Measurements from ENCODE around the gene RHBG.

DNA sequence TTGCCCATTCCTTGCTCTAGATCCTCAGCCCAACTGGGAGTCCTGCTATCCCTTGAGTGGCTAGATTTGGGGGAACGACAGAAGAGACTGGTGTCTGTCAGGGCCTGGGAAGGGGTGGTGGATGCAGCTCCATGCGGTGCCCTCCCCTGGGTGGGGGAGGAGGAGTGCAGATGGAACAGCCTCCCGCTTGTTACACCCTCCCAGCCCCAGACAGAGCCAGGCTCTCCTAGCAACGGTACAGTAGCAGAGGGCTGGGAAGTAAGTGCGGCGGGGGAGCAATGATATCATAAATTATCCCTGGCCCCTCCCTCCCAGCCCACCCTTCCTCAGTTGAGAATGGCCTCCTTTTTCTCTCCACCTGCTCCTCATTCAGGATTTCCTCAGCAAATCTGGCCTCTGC lies 37.2 kb downstream of the RHBG start:
- TF ChIP-seq, protein P1, sequence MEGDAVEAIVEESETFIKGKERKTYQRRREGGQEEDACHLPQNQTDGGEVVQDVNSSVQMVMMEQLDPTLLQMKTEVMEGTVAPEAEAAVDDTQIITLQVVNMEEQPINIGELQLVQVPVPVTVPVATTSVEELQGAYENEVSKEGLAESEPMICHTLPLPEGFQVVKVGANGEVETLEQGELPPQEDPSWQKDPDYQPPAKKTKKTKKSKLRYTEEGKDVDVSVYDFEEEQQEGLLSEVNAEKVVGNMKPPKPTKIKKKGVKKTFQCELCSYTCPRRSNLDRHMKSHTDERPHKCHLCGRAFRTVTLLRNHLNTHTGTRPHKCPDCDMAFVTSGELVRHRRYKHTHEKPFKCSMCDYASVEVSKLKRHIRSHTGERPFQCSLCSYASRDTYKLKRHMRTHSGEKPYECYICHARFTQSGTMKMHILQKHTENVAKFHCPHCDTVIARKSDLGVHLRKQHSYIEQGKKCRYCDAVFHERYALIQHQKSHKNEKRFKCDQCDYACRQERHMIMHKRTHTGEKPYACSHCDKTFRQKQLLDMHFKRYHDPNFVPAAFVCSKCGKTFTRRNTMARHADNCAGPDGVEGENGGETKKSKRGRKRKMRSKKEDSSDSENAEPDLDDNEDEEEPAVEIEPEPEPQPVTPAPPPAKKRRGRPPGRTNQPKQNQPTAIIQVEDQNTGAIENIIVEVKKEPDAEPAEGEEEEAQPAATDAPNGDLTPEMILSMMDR (IDR thresholded peaks at IDR 0.05; ENCODE audit: poor library complexity) = no peak
- TF ChIP-seq EZH2 (IDR thresholded peaks at IDR 0.05; ENCODE audit: borderline replicate concordance) = no peak
- TF ChIP-seq EZH2phosphoT487 (IDR thresholded peaks at IDR 0.05; ENCODE audit: low read depth, severe bottlenecking, unreplicated experiment) = no peak

Data from hepatocyte (in vitro differentiated cells).